HG02840 (cell line): ENCODE results near the gene CTBP2.
"Not testable (repeated sequence)": the region's sequence is repeated elsewhere in the genome, so short reads cannot be mapped to it uniquely, and the experiment has no call there.

ENCODE experiments used
- ATAC-seq: cut with Tn5 transposase; IDR thresholded peaks from one replicate; pipeline ENCODE4 v1.9.1; 2021; ENCODE audit warnings: mild to moderate bottlenecking, moderate library complexity, moderate number of reproducible peaks; ENCODE audit not compliant: unreplicated experiment, low FRiP score

Gene CTBP2

GRCh38 chr10:125187238-125188194 is 27.2 kb upstream of the CTBP2 start:
- ATAC-seq, result no peak

- ATAC-seq, result no peak
Measured at GRCh38 chr10:125186431-125187170, 26.2 kb upstream of the CTBP2 start.

DNA sequence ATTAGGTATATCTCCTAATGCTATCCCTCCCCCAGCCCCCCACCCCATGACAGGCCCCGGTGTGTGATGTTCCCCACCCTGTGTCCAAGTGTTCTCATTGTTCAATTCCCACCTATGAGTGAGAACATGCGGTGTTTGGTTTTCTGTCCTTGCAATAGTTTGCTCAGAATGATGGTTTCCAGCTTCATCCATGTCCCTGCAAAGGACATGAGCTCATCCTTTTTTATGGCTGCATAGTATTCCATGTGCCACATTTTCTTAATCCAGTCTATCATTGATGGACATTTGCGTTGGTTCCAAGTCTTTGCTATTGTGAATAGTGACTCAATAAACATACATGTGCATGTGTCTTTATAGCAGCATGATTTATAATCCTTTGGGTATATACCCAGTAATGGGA is 18.7 kb upstream of the CTBP2 start:
- not testable (repeated sequence) for ATAC-seq

DNA sequence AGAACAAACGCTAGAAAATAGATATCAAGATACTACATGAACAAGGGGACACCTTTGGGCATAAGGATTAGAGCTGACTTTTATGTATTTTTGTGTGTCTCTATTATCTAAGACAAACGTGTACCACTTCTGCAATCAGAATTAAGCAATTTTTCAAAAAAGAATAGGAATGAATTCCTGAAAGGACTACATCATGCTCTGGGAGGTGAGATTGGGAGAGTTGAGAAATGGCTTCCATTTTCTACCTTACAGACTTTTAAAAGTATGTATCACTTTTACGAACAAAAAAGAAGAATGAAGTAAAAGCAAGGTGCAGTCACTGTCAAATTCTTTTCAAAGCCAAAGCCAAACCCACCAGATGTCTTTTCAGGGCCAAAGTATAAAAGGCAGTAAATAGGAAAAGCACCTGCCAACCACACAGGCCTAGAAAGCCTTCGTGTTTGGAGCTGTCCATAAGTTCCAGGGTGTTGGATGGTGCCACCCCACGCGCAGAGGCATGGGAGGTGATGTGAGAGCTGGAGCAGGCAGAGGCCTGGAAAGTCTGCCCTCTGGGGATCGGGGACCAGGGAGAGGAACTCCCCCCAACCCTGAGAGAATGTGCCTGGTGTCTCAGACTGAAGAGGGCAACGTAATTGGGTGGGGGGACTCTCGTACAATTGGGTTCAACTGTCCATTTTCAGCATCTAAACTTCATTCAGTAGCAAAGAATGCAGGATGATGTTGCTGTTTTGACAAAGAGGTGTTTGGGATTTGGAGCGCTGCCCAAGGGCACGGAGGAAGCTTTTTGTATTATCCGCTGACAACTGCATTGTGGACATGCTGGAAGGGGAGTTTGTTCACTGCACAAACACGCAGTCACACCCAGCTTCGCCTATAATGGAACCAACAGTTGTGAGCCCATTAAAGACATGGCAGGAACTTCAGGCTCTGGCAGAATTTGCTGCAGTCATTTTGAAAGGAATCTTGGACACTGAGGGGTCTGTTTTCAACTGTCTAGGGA is 17.6 kb upstream of the CTBP2 start:
- no peak for ATAC-seq

DNA sequence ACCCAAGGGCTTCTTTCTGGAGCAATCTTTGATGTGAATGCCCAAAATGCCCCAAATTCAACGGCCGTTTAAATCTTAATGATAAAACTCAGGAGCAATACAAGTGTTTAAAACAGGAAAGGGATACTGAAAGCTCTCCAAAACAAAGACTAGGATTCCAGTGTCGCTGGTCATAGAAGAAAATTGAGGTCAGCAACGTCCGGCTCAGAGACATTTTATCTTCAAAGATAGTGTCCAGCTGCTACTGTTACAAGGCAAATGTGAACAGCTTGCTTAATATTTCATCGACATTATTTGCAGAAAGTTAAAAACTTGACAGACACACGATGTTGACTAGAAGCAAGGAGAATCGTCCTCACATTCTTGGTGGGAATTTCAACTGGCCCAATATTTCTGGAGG is 15.4 kb upstream of the CTBP2 start:
- ATAC-seq, result no peak

DNA sequence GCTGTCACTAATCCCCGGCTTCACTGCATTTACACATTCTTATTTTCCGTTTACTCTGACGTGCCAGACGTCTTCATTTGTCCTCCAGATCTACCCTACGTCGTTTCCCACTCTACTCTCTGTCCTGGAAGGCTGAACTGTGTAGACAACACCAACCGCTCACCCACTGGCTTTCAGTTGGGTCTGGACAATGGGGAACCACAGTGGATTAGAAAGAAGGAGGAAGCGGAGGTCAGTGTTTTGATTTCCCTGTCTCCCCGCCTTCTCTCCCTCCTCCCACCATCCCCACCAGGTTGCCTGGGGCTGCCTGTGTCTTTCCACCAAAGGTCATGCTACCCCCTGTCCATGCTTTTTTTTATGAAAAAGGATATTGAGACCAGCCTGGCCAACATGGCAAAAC is 14.0 kb upstream of the CTBP2 start:
- no peak for ATAC-seq

GRCh38 chr10:125172694-125173093 is 12.3 kb upstream of the CTBP2 start:
- no peak for ATAC-seq

DNA sequence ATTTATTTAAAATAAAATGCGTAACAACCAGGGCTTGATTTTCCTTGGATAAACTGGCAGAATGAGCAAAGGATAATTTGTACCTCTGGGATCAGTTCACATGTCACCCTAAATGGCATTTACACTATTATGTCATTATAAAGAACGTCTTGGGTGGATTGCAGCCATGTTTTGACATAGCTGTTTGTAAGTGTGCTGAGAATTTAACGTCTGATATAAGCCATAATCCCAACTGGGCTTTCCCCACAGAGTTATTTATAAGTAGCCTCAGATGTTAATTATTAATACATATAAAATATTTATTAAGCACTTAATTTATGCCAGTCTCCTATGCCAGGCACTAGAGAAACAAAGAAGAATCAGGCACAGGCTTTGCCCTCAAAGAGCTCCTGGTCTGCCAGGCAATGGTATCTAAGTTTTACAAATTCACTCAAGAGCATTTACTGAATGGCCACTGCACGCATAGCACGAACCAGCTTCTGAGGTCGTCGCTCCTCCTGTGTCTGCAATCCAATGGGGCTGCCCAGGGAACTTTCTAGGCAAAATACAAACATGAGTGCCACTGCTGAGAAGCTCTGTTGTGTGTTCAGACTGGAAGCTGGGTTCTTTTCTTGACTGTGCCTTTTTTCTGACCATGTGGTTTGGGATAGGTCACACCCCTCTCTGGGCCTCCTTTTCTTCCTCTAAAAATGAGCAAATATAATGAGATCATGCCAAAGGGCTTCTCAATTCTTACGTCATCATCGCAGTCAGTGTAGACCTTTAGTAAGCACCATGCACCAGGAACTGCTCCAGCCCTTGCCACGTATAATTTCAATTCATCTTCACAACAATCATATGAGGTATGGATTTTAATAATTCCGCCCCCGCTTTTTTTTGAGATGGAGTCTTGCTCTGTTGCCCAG is 11.3 kb upstream of the CTBP2 start:
- ATAC-seq, result no peak

DNA sequence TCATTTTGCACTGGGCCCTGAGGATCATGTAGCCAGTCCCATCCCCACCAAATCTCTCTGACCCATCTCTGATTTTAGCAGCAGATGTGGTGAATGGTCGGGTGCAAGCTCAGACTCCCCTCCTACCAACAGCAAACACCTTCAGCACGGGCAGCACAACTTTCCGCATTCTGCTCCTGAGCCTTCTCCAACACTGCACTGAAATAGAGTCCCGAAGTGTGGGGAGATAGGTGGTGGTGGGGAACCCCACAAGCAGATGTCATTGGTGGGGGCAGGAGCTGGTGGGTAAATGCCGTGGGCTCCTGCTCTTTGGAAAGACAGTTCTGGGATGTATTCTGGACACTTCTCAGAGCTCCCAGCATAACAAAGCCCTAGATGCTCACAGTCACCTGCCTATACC is 9.6 kb upstream of the CTBP2 start:
- no peak for ATAC-seq

DNA sequence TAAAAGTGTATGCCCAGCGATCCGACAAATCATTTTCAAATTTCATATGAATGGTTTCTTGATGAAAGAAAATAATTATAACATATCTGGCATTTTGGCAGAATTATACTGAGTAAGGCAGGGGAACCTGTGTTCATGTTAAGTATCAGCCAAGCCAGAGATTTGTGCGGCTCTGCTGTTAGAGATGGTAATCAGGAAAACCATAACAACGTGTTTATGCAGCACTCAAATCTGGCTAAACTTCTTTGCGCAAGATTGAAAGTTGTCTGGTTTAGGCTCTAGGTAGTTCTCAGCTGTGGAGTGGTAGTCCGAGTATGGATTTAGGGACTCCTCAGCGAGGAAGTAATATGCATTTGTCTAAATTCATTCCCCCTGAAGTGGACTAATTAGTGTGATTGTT is 8.9 kb upstream of the CTBP2 start:
- ATAC-seq, result no peak

DNA sequence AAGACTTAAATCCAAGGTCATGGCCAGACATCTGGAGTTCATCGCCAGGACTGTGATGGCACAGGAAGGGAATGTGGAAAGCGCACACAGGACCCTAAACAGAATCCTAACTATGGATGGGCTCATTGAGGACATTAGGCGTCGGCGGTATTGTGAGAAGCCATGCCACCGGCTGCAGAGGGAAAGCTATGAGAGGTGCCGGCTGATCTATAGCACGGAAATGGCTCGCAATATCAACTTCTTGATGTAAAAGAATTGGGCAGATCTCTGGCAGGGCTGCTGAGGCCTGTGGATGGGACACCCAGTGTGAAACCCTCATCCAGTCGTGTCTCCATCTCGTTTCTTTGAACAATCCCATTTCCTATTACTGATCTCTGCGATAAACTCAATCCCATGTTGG is 6.3 kb upstream of the CTBP2 start:
- ATAC-seq, result no peak

- no peak for ATAC-seq
Measured at GRCh38 chr10:125165584-125166573, 5.5 kb upstream of the CTBP2 start.

GRCh38 chr10:125164421-125164820 is 4.1 kb upstream of the CTBP2 start:
- ATAC-seq, result no peak

DNA sequence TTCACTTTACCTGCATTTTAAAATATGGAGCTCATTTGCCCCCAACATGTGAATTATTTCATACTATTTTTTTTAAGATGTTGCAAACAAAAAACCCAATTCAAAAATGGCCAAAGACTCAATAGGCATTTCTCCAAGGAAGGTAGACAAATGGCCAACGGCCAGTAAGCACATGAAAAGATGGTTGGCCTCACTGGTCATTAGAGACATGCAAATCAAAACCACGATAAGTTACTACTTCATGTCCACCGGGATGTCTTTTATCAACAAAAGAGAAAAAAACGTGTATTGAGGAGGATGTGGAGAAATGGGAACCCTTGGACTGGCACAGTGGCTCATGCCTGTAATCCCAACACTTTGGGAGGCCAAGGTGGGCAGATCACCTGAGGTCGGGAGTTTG is 3.4 kb upstream of the CTBP2 start:
- no peak for ATAC-seq

- not testable (repeated sequence) for ATAC-seq
Measured at GRCh38 chr10:125163312-125163711, 2.9 kb upstream of the CTBP2 start.

DNA sequence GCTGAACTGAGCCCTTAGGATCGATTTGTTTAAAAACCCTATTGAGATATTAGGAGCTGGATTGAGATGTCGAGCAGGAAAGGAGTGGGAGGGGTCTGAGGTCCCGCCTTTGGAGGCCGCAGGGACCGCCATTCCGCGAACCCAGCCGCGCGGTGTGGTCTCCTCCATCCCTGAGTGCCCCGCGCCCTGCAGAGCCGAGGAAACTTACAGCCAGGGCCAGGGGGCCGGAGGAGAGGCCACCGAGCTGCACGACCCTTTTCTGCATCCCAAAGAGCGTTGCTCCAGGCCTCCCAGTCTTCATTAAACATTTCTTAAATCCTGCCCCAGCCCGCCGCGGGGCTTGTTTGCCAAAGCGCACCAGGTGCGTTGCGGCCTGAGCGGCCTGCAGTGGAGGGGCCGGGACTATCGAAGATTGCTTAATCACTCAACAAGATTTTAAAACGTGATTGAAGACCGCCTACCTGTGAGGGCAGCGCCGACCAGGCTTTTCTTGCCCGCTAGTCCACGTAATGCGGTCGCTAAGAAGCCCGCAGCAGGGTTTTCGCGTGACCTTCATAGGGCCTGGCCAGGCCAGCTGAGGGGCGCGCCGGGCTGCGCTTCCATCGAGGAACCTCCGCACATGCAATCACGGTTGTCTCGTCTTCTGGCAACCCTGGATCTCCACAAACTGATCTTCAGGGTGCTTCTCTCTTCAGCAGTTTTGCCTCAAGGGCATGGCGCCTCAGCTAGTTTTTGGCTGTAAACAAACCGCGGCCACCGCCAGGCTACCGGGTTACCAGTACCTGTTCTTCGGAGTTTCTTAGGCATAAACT is 2.0 kb upstream of the CTBP2 start:
- ATAC-seq, result no peak

DNA sequence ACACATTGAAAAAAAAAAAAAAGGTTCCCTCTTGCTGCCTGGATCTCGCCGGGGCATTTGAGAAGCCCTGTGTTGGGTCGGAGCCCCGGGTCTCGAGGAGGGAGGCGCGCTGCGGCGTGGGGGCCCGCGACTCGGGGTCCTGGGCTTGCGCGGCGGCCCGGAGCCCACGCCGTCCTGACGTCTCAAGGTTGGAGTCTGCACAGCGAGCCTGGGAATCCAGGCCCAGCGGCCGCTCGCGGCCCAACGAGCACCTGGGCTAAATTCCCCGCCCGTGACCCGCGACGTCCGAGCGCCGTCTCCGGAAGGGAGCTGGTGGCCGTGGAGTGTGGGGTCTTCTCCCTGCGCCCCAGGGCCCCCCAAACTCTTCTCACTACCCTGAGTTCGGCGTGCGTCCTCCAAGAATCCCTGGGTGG is 1.4 kb upstream of the CTBP2 start:
- ATAC-seq, result no peak
